ENCODE data around the gene ABI2.
"Not testable (repeated sequence)": the region's sequence is repeated elsewhere in the genome, so short reads cannot be mapped to it uniquely, and the experiment has no call there.

The ABI2 gene

DNA sequence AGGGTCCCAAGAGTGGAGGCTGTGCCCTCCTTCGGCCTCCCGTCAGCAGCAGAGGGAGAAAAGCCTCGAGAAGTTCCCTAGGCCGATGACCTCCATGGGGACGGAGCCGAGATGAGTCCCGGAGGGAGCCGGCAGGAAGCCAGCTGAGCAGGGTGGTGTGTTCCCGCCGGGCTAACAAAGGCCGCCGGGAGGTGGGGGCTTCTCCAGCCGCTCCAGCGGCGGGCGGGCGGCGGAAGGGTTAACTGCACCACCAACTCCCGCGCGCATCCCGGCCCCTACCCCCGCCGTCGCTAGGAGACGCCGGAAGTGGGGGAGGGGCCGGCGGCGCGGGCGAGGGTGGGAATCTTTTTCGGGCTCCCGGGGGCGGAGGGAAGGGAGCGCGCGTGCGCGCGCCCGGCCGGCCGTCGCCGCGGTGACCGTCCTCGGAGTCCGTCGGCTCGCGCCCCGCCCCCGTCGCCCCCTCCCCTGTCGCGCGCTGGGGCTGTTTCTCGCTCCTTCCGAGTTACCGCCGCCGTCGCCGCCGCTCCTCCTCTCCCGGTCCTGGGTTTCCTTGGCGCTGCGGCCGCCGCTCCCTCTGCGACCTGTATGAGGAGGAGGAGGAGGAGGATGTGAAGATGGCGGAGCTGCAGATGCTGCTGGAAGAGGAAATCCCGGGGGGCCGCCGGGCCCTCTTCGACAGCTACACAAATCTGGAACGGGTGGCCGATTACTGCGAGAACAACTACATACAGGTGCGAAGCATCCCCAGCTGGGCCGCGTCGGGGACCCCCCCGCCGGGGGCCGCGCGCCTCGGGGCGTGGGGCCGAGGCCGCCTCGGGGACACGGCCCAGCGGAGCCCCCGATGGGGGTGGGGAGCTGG, at the start of gene ABI2:
TSS of gene ABI2 (plus strand) at position 494 of the 859 bp plus-strand sequence. CDS start at position 615, 121 bp downstream.
- DNase-seq (ENCODE audit: low spot score), result peak; percentile 97

DNA sequence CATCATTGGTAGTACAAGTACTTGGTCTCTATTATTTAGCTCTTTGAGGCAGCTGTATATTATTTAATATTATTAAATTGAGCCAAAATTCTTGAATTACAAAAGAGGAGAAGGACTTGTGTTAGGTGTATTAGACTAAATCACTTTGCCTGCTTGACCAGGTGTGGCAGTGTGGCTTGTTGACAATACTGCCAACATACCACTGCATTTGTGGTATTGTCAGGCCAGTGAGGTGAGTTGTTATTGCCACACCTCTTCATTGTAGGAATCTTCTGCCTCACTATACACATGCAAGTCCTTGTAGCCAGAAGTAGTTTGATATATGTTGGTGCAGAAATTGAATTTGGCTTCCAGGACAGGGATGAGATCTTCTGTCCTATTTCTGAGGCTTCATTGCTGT, 48.9 kb upstream of the ABI2 start:
- no peak for DNase-seq (ENCODE audit: low spot score)

DNA sequence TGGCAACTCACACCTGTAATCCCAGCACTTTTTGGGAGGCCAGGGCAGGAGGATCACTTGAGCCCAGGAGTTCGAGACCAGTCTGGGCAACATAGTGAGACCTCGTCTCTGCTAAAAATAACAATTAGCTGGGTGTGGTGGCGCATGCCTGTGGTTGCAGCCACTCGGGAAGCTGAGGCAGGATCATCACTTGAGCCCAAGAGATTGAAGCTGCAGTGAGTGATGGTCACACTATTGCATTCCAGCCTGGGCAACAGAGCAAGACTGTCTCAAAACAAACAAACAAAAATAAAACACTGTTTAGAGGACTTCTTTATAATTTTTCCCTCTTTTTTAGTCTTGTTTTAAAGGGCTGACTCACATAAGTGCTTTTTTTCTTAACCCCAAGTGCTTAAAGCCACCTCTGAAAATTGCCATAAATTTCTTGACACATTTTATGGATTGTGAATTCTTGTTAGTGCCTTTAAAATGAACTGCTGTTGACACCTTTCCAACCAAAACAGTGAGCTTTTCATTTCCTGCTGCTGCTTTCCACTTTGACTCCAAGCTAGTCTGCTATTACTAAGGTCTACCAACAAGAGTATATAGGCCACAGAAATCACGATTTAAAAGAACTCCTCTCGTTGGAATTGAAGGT, 47.6 kb upstream of the ABI2 start:
- no peak for DNase-seq (ENCODE audit: low spot score)

DNA sequence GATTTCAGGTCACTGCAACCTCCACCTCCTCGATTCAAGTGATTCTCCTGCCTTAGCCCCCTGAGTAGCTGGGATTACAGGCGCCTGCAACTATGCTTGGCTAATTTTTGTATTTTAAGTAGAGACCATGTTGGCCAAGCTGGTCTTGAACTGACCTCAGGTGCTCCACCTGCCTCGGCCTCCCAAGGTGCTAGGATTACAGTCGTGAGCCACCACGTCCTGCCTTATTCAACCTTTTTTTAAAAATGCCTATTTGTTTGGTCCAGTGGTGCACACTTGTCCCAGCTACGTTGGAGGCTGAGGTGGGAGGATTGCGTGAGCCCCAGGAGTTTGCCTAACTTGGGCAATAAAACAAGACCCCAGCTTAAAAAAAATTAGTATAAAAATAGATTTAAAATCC, 46.1 kb upstream of the ABI2 start:
- DNase-seq (ENCODE audit: low spot score), result no peak

DNA sequence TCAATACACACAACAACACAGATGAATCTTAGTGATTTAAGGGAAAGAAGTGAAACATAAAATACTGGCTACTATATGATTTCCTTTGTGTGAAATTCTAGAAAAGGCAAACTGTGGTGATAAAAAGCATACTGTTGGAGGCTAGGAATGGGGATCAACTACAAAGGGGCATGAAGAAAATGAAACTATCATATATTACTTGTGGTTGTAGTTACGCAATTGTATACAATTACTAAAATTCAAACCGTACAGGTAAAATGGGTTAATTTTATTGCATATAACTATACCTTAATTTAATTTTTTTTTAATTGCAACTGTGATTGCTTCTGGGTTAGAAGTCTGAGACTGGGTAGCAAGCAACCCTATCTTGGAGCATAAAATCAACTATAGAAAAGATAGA, 41.7 kb upstream of the ABI2 start:
- no peak for DNase-seq (ENCODE audit: low spot score)

DNA sequence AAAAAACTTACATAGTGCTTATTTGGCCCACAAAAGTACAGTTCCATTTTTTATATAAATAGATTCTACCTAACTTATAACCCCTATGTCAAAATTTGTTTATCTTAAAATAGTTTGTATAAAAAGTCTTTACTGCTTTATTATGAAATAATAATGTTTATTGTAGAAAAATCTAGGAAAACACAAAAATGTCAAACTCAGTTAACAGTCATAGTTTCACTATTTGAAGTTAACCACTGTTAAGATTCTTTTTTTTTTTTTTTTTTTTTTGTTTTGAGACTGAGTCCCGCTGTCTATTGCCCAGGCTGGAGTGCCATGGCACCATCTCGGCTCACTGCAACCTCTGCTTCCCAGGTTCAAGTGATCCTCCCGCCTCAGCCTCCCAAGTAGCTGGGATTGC, 26.5 kb upstream of the ABI2 start:
- no peak for DNase-seq (ENCODE audit: low spot score)

DNA sequence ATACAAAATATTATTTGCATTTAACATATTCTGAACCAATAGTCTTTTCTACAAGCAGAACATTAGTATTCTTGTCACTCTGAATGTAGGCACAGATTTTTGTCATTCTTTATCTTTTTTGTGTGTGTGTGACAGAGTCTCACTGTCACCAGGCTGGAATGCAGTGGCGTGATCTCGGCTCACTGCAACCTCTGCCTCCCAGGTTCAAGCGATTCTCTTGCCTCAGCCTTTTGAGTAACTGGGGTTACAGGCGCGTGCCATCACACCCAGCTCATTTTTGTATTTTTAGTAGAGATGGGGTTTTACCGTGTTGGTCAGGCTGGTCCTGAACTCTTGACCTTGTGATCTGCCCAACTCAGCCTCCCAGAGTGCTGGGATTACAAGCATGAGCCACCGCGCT, 25.6 kb upstream of the ABI2 start:
- DNase-seq (ENCODE audit: low spot score), result not testable (repeated sequence)

DNA sequence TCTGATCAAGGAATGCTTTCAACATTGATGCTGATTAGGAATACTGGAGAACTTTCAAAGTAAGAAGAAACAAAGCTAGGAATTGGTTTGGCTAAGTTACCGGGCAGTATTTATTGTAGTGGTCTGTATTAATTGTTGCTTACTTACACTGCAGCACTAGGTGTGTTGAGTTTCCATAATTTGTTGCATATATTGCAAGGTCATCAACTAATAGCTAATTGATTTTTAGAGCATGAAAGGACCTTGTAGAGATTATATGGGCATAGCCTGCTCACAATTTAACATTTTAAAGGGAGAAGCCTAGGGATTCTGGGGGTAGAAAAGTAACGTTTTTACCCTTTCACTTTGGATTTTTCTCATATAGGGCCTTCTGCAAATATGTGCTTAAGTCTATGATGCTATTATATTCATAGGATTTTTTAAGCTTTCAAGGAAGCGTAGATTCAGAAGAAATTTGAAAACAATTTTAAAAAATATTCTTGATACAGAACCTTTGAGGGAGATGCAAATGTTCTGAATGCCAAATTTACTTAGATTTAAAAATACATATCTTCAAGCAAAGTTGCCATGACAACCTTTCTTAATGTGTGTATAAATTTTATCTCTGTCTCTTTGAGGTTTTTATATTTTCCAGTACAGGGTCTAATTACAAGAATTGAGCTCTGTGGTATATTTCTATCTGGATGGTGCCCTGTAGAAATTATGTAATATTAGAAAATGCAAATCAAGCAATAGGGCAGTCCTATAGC, 17.3 kb upstream of the ABI2 start:
- DNase-seq (ENCODE audit: low spot score), result no peak

DNA sequence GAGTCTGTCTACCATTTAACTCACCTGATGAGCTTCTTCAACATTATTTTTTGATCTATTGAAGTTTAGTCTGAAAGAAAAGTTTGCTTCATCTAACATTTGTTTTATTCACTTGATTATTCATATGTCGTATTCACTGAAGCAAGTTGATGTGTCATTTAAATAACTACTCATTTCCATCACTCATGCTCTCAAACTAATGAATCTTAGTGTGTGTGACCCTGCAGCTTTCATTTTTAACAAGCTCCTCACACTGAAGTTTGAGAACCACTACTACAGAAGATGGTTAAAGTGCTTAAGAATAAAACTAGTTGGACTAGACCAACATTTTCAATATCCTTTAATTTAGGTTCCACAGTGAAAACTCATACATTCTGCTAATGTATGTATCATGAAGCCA, 1.8 kb upstream of the ABI2 start:
- DNase-seq (ENCODE audit: low spot score), result no peak

DNA sequence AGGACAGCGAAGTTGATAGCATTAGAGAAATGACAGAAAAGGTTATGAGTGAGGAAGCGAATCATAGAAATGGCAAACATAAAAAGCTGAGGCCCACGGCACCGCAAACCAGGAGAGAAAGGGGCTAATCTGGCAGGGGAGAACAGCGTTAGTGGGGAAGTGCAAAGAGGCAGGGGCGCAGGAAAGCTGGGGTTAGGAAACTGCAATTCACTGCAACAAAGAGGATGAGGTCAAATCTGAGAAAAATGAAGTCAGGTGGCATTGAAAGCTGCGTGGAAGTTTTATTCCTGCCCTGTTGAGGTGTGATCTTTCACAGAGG, 653 bp upstream of the ABI2 start:
- DNase-seq (ENCODE audit: low spot score), result no peak

DNA sequence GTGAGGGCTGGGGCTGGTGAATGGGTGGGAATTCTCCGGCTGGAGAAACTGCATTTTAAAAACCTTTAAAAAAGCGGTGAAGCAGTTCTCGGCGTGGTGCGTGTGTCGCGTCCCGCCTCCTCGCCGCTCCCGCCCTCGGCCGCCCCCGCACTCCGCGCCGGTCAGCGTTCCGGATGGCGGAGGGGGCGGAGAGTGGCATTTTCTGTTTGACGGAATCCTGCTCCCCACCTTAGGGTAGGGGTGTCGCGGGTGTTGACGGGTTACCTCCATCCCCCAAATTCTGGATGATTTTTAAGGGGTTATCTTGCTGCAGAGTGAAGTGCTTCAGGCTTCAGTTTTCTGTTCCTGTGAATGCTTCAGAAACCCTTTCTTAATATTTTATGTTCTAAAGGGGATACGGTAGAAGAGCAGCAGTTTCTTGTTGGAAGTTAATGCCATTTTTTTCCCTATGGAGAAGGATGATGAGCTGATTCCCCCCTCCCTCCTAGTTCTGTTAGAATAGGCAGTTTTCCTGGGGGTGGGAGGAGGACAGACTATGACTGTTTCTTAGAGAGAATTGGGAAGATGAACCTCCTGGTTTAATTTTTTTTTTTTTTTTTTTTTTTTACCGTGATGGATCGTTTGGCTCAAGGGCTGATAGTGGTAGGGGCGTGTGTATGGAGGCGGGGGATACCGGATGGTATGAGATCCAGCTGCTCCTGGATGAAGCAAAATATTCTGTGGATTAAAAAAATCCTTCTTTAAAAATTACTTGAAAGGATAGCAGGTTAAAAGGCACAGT, 756 bp downstream of the ABI2 start:
- peak; percentile 29 for DNase-seq (ENCODE audit: low spot score)

DNA sequence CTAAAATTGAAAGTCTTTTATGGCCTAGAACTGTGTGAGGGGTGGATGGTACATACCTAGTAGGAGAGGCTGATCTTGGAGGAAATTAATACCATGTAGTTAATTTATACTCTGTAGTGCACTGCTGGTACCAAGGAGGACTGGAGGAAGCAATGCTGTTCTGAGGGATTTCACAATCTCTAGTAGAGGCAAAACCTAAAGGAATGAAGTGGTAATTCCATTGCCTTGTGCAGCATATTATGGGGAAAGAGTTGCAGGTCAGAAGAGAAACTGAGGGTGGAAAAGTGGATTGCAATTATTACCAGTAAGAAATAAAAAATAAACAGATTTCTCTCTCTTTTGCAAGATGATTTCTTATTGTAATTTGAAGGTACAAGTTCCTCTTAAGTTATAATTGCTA, 2.2 kb downstream of the ABI2 start:
- DNase-seq (ENCODE audit: low spot score), result no peak

DNA sequence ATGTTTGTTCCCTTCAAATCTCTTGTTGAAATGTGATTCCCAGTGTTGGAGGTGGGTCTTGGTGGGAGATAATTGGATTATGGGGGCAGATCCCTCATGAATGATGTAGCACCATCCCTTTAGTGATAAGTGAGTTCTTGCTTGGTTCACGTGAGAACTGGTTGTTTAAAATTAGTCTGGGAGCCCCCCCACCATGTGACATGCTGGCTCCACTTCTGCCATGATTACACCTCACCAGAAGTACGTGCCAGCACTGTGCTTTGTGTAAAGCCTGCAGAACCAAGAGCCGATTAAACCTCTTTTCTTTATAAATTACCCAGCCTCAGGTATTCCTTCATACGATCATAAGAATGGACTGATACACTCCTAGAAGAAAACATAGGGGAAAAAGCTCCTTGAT, 10.1 kb downstream of the ABI2 start:
- no peak for DNase-seq (ENCODE audit: low spot score)

DNA sequence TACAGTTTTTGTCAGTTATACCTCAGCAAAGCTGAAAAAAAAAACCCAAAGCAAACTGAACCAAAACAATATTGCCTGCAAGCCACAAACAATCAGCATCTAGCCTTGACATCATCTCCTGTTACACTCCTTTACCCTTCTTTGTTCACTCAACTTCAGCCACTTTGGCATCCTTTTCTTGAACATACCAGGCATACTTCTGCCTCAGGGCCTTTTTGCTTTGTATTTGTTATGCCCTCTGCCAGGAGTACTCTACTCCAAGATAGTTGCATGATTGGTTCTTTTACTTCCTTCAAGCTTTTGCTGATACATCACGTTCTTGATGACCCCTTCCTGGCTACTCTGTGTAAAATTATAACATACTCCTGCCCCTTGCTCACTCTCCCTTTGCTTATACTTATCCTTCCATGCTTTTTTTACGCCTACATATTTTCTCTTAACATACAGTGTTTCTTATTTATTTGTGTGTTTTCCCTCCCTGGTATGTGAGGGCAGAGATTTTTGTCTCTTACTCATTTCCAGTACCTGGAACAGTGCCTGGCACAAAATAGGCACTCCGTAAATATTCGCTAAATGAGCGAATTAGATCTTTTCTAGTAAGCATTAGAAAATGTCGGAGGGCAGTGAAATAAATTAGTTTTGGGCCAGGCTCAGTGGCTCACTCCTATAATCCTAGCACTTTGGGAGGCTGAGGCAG, 12.7 kb downstream of the ABI2 start:
- no peak for DNase-seq (ENCODE audit: low spot score)

DNA sequence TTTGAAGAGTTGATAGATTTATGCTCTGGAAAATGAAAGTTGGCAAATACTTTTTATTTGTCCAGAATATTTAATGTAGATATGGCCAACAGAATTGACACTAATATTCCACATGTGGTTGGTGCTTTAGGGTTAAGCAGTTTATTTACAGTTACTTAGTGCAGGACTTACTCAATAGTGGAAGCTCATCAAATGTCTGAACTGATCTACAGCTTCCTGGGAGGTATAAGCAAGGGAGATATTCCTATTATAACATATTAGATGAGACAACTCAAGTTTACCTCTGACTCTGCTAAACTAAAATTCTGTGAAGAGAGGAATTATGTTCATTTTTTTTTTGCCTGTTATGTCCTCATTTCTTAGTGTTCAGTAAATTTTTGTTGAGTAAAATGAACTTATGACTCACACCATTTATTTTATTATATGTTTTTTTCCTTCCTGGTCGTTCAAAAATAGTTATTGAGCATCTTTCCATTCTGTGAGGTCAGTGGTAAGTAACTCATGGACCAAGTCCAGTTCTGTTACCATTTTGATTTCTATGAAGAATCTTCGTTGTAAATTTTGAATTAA, 13.6 kb downstream of the ABI2 start:
- DNase-seq (ENCODE audit: low spot score), result no peak

DNA sequence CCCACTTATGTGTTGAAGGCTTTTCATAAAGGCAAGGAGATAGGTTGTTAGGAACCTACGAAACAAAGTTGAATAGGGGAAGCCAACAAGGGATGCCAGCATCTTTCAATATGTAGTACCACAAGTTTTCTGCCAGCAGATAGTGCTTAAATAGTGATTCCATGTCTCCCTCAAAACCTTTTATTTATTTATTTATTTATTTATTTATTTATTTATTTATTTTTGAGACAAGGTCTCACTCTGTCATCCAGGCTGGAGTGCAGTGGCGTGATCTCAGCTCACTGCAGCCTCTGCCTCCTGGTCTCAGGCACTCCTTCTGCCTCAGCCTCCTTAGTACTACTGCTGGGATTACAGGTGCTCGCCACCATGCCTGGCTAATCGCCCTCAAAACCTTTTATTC, 14.2 kb downstream of the ABI2 start:
- DNase-seq (ENCODE audit: low spot score), result not testable (repeated sequence)

DNA sequence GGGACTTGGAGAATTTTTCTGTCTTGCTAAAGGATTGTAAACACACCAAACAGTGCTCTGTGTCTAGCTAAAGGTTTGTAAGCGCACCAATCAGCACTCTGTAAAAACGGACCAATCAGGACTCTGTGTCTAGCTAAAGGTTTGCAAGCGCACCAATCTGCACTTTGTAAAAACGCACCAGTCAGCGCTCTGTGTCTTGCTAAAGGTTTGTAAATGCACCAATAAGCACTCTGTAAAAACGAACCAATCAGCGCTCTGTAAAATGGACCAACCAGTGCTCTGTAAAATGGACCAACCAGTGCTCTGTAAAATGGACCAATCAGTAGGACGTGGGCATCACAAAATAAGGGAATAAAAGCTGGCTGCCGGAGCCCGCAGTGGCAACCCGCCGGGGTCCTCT, 16.5 kb downstream of the ABI2 start:
- DNase-seq (ENCODE audit: low spot score), result no peak

DNA sequence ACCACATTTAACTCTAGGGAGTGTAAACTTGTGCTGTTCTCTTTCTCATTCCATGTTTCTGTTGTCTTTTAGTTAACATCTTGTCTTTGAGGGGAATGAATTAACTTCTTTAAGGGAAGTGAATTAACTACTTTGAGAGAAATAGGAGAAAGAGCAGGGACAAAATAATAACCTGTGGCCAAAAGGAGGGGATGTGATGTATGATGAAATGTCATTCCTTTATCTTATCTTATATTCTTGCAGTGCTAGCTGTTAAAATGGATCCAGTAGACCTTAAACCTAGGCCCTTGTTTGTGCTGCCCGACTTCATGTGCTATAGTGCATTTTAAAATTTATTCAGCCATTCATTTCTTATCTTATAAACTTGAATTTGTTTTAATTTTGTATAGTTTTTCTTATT, 18.4 kb downstream of the ABI2 start:
- DNase-seq (ENCODE audit: low spot score), result no peak

DNA sequence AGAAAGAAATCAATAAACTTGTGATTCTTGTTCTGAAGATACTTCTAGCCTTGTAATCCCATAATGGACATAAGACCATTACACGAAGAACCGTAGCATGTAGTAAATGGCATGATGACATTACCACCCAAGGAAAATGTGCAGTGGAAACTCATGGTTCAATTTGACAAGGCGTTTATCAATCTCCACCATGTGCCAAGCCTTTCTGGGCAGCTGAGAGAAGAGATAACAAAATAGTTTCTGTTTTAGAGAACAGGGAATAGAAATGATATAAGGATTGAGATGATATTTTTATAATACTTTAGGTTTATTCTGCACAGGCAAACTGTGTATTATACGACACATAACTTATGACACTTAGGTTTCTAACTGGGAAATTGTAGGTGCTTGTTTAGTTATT, 19.2 kb downstream of the ABI2 start:
- DNase-seq (ENCODE audit: low spot score), result no peak

DNA sequence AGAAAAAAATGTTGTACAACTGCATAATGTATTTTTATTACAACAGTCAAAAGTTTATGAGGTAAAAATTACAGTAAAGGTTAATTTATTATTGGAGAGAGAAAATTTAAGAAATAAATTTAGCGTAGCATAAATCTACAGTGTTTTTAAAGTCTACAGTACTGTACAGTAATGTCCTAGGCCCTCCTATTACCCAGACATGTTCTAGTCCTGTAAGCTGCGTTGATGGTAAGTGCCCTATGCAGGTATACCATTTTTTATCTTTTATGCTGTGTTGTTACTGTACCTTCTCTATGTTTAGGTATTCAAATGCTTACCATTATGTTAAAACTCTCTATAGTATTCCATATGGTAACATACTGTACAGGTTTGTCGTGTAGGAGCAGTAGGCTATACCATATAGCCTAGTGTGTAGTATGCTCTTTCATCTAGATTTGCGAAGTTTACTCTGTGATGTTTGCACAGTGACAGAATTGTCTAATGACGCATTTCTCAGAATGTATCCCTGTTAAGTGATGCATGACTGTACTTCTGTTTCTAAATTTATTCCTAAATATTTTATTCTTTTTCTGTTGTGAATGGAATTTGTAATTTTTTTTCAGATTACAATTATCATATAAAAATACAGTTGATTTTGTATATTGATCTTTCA, 24.5 kb downstream of the ABI2 start:
- no peak for DNase-seq (ENCODE audit: low spot score)

DNA sequence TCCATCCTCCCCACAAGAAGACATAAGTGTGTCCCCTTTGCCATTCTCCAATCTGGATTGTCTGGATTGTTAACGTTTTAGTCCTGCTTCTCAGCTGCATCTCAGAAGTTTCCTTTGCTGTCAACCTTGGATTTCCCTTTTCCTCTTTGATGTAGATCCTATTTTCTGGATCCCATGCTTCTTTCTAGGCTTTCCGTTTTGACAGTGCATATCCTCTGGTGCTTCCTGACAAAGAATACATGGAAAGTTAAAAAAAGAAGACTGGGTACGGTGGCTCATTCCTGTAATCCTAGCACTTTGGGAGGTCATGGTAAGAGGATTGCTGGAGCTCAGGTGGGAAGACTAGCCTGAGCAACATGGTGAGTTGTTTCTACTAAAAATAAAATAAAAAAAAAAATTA, 26.8 kb downstream of the ABI2 start:
- no peak for DNase-seq (ENCODE audit: low spot score)
